TTC549 (cell line): ENCODE measurements around the gene KCNJ6.

Experiments used
- FAIRE-seq: peaks from 2 replicates; lab custom pipeline; 2012; peaks lifted over from hg19 to GRCh38; lab: Jason Lieb, UNC

The KCNJ6 gene

GRCh38 chr21:37564924-37565529 is 351.2 kb downstream of the KCNJ6 start:
- no peak for FAIRE-seq

GRCh38 chr21:37564341-37564923 is 351.8 kb downstream of the KCNJ6 start:
- FAIRE-seq = no peak

- FAIRE-seq = no peak
These were observed 352.5 kb downstream of the KCNJ6 start for GRCh38 chr21:37563641-37564340.

GRCh38 chr21:37562920-37563640 is 353.2 kb downstream of the KCNJ6 start:
- no peak for FAIRE-seq

GRCh38 chr21:37561941-37562919 is 354.0 kb downstream of the KCNJ6 start:
- FAIRE-seq = no peak

- no peak for FAIRE-seq
These were observed 354.8 kb downstream of the KCNJ6 start for GRCh38 chr21:37561506-37561905.

- FAIRE-seq = no peak
These were observed 355.9 kb downstream of the KCNJ6 start for GRCh38 chr21:37560385-37560784.

GRCh38 chr21:37558676-37559211 is 357.5 kb downstream of the KCNJ6 start:
- no peak for FAIRE-seq
